NCI-H2196 (cell line): ENCODE results near the gene MCF2L.

ENCODE experiments used
- DNase-seq: peaks from one replicate; lab custom pipeline; 2025; ENCODE audit not compliant: unreplicated experiment; lab: John Stamatoyannopoulos, UW

Gene MCF2L

DNA sequence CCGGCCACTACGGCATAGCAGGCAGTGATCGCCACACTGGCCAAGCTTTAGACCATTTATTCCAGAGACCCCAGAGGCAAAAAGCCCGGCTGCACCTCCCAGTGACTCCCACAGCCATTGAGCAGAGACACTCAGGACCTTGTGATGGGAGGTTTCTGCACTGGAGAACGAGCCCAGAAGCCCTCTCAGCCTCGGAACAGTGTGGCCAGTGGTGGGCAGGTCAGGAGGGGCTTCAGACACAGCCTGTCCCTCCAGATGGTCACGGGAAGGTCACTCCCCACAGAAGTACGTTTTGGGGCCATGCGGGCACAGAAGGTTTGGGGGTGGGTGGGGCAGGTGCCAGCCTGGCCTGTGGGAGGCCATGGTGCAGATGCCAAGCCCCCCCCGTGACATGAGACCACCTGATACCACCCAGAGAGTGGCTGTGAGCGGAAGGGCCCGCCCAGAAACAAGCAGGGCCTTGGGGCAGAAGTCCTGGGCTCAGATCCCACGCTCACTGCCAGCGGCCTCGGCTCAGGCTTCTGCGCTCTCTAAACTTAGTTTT lies 153.0 kb downstream of the MCF2L start:
- DNase-seq: no peak

DNA sequence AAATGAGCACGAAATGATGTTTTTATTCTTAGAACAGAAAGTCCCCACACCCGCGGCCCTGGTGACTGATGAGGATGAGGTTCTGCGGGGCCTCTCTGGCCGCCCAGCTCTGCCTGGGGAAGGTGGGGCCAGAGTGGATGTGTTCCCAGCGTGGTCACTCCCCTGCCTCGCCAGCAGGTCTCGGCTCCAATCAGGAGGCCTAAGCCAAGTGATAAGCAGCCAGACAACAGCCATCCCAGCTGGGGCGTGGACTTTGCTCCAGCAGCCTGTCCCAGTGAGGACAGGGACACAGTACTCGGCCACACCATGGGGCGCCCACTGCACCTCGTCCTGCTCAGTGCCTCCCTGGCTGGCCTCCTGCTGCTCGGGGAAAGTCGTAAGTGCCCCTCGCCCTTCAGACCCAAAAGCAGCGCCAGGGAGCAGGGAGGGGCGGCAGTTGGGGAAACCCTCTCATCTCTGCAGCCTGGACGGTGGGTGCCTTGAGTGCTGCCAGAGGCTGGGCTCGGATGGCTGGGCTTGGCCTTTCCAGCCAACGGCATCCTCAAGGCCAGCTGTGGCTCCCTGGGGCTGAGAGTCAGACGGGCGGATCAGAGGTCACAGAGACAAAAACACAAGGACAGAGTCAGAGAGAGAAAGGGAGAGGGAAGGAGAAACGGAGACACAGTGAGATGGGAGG lies 153.7 kb downstream of the MCF2L start, which contains the start of gene F10:
Gene F10, plus strand, starts transcription at position 250 of the 676 bp plus-strand sequence. Its CDS starts 57 bp downstream, at position 307.
- DNase-seq: no peak

DNA sequence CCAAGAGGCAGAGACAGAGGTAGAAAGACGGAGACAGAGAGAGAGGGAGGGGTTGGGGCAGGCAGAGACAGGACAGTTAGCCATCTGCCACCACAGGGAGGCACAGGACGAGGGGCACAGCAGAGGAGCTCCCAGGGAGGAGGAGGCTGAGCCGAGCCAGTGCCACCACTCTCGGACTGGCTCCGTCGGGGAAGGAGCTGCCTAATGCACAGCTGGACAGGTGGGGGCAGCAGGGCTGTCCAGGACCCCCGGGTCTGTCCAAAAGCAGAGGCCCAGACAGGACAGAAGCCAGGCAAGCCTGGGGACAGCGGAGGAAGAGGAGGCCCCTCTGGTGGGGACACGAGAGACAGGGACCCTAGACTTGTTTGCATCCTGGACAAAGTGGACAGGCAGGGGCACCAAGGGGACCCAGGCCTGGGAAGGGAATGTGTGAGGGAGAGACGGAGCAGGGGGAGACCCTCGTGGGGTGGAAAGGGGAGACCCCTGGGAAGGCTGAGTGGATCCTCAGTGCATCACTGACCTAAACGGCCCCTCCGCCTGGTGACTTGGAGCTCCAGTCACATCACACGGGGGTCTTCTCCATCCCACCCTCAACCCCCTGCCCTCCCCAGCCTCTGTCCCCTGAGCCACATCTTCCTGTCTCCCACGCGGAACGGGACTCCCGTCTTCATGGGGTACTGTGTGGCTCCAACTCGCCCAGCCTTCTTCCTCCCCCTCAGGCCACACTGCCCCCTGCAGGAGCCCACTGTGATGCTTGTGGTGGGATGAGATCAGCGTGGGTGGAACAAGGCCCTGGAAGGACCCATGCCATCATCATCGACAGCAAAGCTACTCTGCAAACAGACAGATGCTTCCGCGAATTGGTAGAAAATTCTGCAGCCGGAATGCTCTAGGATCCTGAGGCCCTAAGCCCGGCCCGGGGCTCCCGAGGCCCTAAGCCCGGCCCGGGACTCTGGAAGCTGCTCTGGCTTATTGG lies 154.5 kb downstream of the MCF2L start:
- no peak for DNase-seq

DNA sequence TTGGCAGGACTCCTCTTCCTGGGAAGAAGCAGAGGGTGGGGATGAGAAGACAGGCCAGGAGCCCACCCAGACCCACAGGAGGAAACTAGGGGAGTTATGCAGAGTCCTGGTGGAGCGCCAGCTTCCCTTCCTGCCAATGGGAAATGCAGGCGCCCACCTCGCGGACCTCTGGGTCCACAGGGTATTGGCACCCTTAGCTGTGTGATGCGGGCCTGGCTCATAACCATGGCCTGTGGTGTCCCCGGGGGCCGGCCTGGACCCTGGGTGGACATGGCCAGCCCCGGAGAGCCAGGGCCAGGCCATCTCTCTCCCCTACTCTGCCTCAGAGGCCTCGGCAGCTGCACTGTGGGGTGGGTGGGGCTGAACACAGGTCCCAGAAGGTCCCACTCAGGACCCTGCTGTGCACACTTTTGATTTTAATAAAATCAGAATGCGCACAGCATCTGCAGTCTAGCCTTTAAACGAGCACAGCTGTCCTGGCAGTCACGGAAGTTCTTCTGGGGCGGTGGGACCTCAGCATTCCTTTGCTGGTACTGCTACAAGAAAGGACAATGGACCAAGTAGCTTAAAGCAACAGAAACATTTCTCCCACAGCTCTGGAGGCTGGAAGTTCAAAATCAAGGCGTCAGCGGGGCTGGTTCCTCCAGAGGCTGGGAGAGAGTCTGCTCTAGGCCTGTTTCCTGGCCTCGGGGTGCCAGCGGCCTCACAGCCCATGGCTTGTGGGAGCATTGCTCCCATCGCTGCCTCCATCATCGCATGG lies 155.4 kb downstream of the MCF2L start:
- DNase-seq: no peak

DNA sequence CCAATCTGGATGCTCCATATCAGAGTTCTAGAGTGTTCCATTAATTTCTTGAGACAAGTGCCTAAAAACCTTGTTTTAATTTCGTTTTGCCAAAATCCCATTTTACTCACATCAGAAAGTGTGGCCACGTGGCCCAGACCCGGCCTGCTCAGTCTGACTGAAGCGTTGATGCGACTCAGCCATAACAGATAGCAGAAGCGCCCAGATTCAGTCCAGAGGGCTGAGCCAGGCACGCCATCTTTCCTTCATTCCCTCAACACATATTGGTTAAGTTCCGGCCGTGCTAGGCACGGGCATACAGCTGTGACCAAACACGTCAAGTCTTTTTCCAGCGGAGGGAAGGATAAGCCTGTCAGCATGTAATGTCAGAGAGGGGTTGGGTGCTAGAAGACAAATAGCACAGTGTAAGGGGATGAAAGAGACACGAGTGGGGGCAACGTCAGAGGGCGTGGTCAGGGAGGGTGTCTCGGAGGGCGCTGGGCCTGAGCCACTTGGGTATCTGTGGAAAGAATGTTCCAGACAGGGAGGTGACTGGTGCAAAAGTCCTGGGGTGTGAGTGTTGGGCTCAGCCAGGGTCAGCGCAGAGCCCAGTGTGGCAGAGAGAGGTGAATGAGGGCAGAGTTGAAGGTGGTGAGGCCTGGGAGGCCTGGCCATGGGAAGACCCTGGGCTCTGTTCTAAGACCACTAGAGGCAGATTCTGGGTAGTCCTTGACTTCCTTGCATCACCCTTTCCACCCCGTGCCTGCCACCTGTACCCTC lies 156.7 kb downstream of the MCF2L start:
- DNase-seq: no peak

DNA sequence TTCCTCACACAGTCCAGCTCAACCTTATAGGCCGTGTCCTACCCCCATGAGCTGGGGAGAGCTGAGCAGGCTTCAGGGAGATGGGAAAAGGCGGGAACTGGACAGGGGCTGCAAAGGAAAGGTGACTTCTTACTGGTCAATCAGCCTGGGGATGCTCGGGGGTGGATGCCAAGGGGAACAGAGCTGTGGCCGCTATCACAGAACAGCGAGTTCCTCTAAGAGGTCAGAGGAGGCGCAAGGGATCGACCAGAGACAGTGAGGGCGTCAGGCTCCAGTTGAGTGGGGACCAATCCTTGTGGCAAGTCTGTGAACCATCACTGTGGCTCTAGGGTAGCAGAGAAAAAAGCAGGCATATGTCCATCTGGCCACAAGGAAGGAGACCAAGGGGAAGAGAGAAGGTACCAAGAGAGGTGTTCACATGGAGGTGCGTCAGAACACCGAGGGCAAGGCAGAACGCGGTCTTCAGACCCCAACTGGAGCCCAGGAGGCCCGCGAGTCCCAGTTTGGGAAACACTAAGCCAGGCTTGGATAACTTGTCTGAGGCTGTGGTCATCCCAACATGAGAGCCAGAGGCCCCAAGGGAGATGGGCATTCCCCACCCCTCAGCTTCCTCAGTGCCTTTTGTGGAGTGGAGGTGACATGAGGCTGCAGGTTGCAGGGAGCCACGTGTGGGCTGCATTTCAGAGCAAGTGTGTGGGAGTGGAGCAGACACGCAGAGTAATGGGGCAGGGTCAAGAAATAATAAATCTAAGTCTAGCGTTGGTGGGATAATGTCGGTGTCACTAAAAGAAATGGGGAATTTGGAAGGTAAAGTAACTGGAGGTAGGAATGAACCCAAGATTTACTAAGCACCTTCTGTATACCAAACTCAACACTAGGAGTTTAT lies 157.5 kb downstream of the MCF2L start:
- no peak for DNase-seq

DNA sequence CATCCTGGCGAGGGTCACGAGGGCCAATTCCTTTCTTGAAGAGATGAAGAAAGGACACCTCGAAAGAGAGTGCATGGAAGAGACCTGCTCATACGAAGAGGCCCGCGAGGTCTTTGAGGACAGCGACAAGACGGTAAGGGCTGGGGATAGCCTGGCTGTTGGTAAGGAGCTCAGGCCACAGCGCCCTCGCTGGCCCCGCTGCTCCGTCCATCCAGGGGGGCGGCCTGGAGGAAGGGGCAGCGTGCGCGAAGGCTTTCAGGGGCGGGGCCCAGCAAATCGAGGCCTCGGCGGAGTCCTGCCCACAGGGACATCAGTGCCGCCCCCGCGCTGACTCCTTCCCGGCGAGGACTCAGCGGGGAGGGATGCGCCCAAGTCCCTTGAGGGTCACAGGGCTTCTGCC lies 160.5 kb downstream of the MCF2L start:
- no peak for DNase-seq

DNA sequence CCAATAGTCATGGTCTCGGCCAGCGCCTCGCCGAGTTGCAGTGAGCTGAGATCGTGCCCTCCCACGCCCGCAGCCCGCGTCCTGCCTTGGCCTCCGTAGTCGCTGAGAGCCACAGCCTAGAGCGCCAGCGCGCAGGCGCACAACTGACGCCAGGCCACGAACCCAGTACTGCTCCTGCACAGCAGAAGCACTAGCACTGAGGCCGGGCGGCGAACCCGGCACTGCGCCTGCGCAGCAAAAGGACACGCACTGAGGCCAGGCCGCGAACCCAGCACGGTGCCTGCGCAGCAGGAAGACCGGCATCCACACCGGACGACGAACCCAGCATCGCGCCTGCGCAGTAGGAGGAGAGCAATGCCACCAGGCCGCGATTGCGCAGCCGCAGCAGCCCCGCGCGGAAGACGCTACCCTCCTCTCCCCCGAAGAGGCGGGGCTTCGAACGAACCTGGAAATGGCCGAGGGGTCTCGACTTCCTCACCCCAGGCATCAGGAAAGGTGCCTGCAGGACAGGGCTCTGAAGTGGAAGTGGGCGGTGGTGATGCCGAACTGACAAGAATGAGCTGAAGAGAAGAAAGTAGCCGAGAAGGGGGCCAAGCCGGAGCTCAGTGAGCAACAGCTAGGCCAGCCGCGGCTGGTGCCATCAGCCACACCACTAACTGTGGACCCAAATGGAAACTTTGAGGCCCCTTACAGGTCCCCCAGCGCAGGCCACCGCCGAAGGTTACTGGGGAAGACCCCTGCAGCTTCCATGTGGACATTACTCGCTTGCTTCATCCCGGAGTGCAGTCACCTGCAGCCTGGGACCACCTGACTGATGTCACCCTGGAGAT lies 161.1 kb downstream of the MCF2L start:
- no peak for DNase-seq

DNA sequence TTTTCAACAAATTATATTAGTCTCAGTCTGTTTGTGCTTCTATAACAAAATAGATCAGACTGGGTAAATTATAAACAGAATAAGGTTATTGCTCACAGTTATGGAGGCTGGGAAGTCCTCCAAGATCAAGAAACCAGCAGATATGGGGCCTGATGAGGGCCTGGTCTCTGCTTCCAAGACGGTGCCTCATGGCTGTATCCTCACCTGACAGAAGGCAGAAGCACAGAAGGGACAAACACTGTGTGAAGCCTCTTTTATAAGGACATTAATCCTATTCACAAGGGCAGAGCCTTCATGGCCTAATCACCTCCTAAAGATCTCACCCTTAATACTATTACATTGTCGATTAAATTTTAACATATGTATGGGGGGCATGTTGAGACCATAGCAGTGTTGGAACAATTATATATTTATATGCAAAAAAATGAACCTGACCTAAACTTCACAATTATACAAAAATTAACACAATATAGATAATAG lies 166.3 kb downstream of the MCF2L start:
- no peak for DNase-seq

DNA sequence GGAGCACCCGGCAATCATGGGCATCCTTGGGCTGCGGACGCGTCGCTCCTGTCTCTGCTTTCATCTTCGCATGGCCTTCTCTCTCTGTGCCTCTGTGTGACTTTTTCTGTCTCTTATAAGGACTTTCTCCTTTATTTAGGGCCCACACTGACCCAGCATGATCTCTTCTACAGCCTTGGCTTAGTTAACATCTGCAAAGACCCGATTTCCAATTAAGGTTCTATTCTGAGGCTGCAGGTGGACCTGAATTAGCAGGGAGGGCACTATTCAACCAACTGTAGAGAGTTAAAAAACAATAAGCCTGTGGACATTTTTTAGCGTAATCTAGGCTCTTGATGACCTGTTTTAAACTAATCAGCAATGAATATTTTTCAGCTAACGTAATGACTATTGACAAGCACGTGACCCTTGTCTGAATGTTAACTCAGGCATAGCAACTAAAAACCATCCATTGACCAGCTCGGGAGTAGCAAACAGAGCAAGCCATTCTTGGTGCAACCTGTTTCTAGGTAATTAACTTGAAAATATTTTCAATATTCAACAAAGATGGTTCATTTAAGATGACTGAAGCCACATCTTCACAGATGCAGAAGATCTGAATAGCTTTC lies 168.8 kb downstream of the MCF2L start:
- no peak for DNase-seq

DNA sequence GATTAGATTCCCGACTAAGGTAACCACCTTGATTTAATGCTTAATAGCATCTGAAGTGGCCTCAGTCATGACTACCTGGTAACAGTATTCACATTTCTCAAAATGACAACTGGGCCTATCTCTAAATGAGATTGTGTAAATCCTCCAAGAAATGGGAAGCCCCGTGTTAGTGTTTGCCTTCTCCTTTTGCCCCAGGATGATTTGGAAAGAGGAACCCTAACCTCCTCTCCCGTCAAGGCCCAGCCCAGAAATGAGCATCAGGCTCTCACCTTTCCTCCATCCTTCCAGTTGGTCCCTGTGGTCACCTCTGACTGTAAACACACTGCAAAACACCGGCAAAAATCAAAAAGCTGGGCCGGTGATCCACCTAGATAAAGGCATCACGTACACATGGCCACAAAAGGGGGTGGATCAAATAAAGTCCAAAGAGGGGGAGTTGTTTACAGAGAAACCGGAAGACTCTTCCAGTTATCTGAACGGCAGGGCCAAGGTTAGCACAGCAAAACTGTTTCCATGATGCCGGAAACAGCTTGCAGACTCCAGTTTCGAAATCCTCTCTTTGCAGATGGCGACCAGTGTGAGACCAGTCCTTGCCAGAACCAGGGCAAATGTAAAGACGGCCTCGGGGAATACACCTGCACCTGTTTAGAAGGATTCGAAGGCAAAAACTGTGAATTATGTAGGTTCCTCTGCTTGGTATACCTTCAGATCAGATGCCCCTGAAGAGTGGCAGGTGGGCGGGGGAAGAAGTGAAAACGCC lies 170.0 kb downstream of the MCF2L start:
- DNase-seq: no peak

DNA sequence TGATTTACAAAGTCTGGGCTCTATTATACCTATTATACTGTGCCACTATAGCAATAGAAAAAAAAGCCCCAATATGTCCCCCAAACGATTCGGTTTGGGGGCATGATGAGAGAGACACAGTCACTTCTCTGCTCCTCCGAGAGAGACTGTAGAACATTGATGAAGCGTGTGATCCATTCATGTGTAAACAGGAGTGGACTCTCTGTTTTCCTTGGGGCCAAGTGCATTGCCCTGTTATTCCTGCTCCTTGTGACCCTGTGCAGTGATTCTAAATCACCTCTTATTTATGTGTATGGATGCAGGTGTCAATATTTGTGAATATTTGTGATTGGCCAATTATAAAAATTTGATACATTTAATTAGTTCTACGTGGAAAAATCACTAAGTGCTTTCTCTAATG lies 170.6 kb downstream of the MCF2L start:
- no peak for DNase-seq

DNA sequence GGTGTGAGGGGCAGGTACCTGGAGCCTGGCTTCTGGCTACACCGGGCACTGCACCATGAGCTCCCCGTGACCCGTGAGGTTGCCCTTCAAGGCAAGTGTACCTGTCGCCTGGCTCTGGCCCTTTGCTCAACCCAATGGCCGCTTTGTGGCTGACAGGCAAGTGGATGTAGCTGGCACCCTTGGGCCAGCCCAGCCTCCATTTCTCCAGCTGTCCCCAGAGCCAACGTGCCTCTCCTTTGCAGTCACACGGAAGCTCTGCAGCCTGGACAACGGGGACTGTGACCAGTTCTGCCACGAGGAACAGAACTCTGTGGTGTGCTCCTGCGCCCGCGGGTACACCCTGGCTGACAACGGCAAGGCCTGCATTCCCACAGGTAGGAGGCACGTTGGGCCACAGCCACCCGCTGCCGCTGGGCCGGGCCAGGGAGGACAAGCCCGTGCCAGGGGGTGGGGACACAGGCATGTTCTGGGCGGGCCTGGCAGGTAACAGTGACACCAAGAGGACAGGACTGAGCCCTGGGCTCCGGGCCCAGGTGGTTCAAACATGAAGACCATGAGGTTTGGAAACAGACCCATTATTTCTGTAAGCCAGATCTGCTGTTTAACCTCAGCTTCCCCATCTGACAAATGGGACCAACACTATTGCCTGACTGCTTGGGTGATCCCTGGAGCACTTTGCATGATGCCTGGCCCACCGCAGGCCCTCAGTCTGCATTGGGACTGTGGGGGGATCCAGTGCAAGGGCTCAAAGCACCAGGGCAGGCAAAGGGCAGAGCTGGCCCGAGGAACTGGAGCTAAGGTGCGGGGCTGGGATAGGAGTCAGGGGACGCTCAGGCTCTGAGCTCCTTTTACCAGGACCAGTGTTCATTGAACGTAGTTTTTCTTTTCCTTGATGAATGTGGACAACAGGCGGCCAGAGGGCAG lies 171.9 kb downstream of the MCF2L start:
- no peak for DNase-seq

DNA sequence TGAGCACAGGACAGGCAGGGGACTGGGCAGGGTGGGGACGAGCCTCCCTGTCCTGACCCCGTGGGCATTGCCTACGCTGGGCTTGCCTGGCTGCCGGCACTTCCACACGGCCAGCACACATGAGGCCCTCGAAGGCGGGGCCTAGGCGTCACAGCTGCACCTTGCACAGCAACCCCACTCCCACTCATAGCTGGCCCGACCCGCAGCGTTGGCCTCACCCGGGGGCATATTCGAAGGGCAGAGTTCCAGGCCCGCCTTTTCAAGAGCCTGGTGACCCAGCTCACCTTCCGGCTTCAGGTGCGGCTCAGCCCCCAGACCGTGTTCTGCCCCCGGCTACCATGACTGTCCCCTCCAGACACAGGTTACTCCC lies 172.6 kb downstream of the MCF2L start:
- no peak for DNase-seq

DNA sequence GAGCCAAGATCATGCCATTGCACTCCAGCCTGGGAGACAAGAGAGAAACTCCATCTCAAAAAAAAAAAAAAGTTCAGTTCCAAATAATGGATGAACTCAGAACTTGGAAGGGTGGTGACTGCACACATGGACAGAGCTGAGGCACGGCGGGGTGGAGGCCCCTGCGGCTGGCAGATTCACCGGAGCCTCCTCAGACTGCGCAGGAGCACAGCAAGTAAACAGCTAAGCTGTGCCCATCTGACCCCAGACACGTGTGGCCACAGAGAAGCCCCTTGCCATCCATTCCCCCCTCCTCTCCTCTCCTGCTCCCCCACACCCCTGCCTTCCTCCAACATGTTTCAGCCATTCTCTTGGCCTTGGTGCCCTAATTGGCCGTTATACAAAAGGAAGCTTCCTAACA lies 173.9 kb downstream of the MCF2L start:
- DNase-seq: no peak
